ENCODE data around the gene SLC34A3.

SLC34A3 gene

GRCh38 chr9:137224830-137225694 lies 5.6 kb upstream of the SLC34A3 start, which contains the start of gene CYSRT1:
Gene CYSRT1 (plus strand): TSS chr9:137225174. CDS start chr9:137225622, 448 bp downstream.
- ATAC-seq (replicated peaks) (peak; percentile 13), DNase-seq (peak in 1 of 3 experiments; percentile 28)
- Mint-ChIP-seq H3K27me3 (peaks cover 6 to 9% of the 10 kb centered on the region in 2 donors), H3K4me3 (peak within 1 kb of the TSS; percentile 78 to 83), H3K27ac (peak within 1 kb of the TSS; percentile 86 to 88), H3K9me3 (no peaks in the 10 kb centered on the region), H3K36me3 (ENCODE audit: insufficient read depth) (peaks cover 13% of the 10 kb centered on the region), H3K4me1 (ENCODE audit: low read depth in 2 of 2) (peaks cover 4 to 6% of the 10 kb centered on the region in 2 donors)

- no peak overlapping the region for H3K27ac Mint-ChIP-seq
- DNase-seq (no peak), ATAC-seq (replicated peaks) (no peak)
- no peaks in the 10 kb centered on the region for H3K9me3 Mint-ChIP-seq
- no peak overlapping the region for H3K4me3 Mint-ChIP-seq
- peaks cover 4 to 5% of the 10 kb centered on the region in 2 donors for H3K4me1 Mint-ChIP-seq (ENCODE audit: low read depth in 2 of 2)
- H3K36me3 Mint-ChIP-seq (ENCODE audit: insufficient read depth), result peaks cover 11% of the 10 kb centered on the region
- peaks cover 6 to 9% of the 10 kb centered on the region in 2 donors for H3K27me3 Mint-ChIP-seq
Observed at GRCh38 chr9:137225699-137226331, 4.9 kb upstream of the SLC34A3 start.

GRCh38 chr9:137226338-137227053 lies 4.2 kb upstream of the SLC34A3 start:
- no peak for ATAC-seq (replicated peaks)
- no peaks in the 10 kb centered on the region for H3K9me3 Mint-ChIP-seq
- peaks cover 9% of the 10 kb centered on the region for H3K36me3 Mint-ChIP-seq (ENCODE audit: insufficient read depth)
- H3K27ac Mint-ChIP-seq, result no peak overlapping the region
- H3K27me3 Mint-ChIP-seq, result peaks cover 7 to 16% of the 10 kb centered on the region in 2 donors
- no peak for DNase-seq
- H3K4me1 Mint-ChIP-seq (ENCODE audit: low read depth in 2 of 2), result peaks cover 4 to 5% of the 10 kb centered on the region in 2 donors
- no peak overlapping the region for H3K4me3 Mint-ChIP-seq

- no peaks in the 10 kb centered on the region for H3K9me3 Mint-ChIP-seq
- DNase-seq, result peak; percentile 77 to 82 (median 81)
- peaks cover 9% of the 10 kb centered on the region for H3K36me3 Mint-ChIP-seq (ENCODE audit: insufficient read depth)
- peaks cover 14 to 24% of the 10 kb centered on the region in 2 donors for H3K27me3 Mint-ChIP-seq
- ATAC-seq (replicated peaks), result peak; percentile 40
- H3K27ac Mint-ChIP-seq, result peak within 1 kb of the TSS in 1 of 2 donors; percentile 8
- no peak within 1 kb of the TSS for H3K4me3 Mint-ChIP-seq
- H3K4me1 Mint-ChIP-seq (ENCODE audit: low read depth in 2 of 2), result peaks cover 4 to 5% of the 10 kb centered on the region in 2 donors
Observed at GRCh38 chr9:137227054-137227852, 3.4 kb upstream of the SLC34A3 start, which contains the start of gene RNF224. Gene RNF224 (plus strand): TSS chr9:137227502. CDS start chr9:137228336, 834 bp downstream.

- ATAC-seq (replicated peaks) (no peak), DNase-seq (no peak)
- Mint-ChIP-seq H3K27me3 (peaks cover 16 to 24% of the 10 kb centered on the region in 2 donors), H3K4me3 (no peak overlapping the region), H3K27ac (peak overlapping the region in 1 of 2 donors; percentile 8), H3K4me1 (ENCODE audit: low read depth in 2 of 2) (peaks cover 3 to 4% of the 10 kb centered on the region in 2 donors), H3K36me3 (ENCODE audit: insufficient read depth) (peaks cover 9% of the 10 kb centered on the region), H3K9me3 (no peaks in the 10 kb centered on the region)
Observed at GRCh38 chr9:137227853-137228505, 2.7 kb upstream of the SLC34A3 start.

- Mint-ChIP-seq H3K36me3 (ENCODE audit: insufficient read depth) (peaks cover 5% of the 10 kb centered on the region), H3K9me3 (no peaks in the 10 kb centered on the region), H3K4me1 (ENCODE audit: low read depth in 2 of 2) (peaks cover 2 to 4% of the 10 kb centered on the region in 2 donors), H3K27ac (no peak overlapping the region), H3K27me3 (peaks cover 16 to 24% of the 10 kb centered on the region in 2 donors), H3K4me3 (no peak overlapping the region)
- ATAC-seq (replicated peaks), result no peak
- DNase-seq, result no peak
Observed at GRCh38 chr9:137228506-137228967, 2.2 kb upstream of the SLC34A3 start.

GRCh38 chr9:137228968-137229896 lies 1.5 kb upstream of the SLC34A3 start:
- Mint-ChIP-seq H3K36me3 (ENCODE audit: insufficient read depth) (no peaks in the 10 kb centered on the region), H3K4me3 (no peak overlapping the region), H3K27ac (no peak overlapping the region), H3K9me3 (no peaks in the 10 kb centered on the region), H3K27me3 (peaks cover 16 to 24% of the 10 kb centered on the region in 2 donors), H3K4me1 (ENCODE audit: low read depth in 2 of 2) (peaks cover 2 to 4% of the 10 kb centered on the region in 2 donors)
- DNase-seq, result no peak
- no peak for ATAC-seq (replicated peaks)

GRCh38 chr9:137229903-137230704 lies 597 bp upstream of the SLC34A3 start:
- Mint-ChIP-seq H3K4me3 (no peak overlapping the region), H3K27me3 (peaks cover 16 to 32% of the 10 kb centered on the region in 2 donors), H3K27ac (no peak overlapping the region), H3K36me3 (ENCODE audit: insufficient read depth) (no peaks in the 10 kb centered on the region), H3K4me1 (ENCODE audit: low read depth in 2 of 2) (peaks cover 2 to 8% of the 10 kb centered on the region in 2 donors), H3K9me3 (no peaks in the 10 kb centered on the region)
- ATAC-seq (replicated peaks) (no peak), DNase-seq (no peak)

GRCh38 chr9:137231372-137232039 lies 805 bp downstream of the SLC34A3 start:
- Mint-ChIP-seq H3K9me3 (no peaks in the 10 kb centered on the region), H3K27me3 (peaks cover 16 to 38% of the 10 kb centered on the region in 2 donors), H3K4me3 (no peak overlapping the region), H3K36me3 (ENCODE audit: insufficient read depth) (no peaks in the 10 kb centered on the region), H3K4me1 (ENCODE audit: low read depth in 2 of 2) (peaks cover 4 to 11% of the 10 kb centered on the region in 2 donors), H3K27ac (no peak overlapping the region)
- ATAC-seq (replicated peaks), result no peak
- no peak for DNase-seq

GRCh38 chr9:137232101-137232500 lies 1.4 kb downstream of the SLC34A3 start:
- no peak overlapping the region for H3K4me3 Mint-ChIP-seq
- no peak for ATAC-seq (replicated peaks)
- DNase-seq, result no peak
- no peak overlapping the region for H3K27ac Mint-ChIP-seq
- no peaks in the 10 kb centered on the region for H3K9me3 Mint-ChIP-seq
- H3K36me3 Mint-ChIP-seq (ENCODE audit: insufficient read depth), result no peaks in the 10 kb centered on the region
- H3K27me3 Mint-ChIP-seq, result peaks cover 16 to 38% of the 10 kb centered on the region in 2 donors
- peaks cover 4 to 11% of the 10 kb centered on the region in 2 donors for H3K4me1 Mint-ChIP-seq (ENCODE audit: low read depth in 2 of 2)
